HG02763 (cell line): ENCODE results near the gene TRIM22.

Source experiments
- ATAC-seq: cut with Tn5 transposase; IDR thresholded peaks from one replicate; pipeline ENCODE4 v1.9.1; 2021; ENCODE audit warnings: mild to moderate bottlenecking, moderate library complexity; ENCODE audit not compliant: unreplicated experiment

Gene TRIM22

GRCh38 chr11:5737670-5738392 lies 48.2 kb downstream of the TRIM22 start:
- no peak for ATAC-seq

- ATAC-seq = no peak
Measured at GRCh38 chr11:5738431-5738830, 48.8 kb downstream of the TRIM22 start.

GRCh38 chr11:5746614-5747013 lies 57.0 kb downstream of the TRIM22 start:
- no peak for ATAC-seq

DNA sequence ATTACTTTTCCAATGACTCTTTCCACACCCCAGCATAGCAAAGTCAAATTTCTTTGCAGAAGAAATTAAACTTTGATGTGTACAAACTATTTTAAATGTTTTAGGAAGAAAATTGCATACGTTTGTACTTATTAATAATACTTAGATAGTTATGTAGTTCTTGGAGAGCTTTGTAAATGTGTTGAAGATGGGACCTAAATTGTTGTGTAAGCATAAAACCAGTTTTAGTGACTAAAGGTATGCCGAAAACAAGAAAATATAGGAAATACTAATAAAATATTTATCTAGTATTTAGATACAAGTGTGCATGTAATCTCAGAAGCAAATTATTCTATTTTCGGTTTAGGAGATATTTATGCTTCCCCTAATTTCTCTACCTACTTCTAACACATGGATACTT lies 60.2 kb downstream of the TRIM22 start:
- no peak for ATAC-seq

DNA sequence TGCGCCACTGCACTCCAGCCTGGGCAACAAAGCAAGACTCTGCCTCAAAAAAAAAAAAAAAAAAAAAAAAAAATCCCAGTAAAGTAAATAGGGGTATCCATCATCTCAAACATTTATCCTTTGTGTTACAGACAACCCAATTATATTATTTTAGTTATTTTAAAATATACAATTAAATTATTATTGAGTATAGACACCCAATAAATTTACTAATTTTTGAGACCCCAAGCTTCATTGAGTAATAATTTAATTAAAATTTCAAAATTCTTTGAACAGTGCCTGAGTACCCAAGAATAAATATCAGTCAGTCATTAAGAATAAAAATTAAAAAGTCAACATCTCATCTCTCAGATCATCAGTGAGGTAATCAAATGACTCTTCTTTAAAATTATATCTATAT lies 64.4 kb downstream of the TRIM22 start, which contains the start of gene OR52N4:
Gene OR52N4, plus strand, starts transcription at position 301 of the 400 bp plus-strand sequence. CDS start 498 bp downstream, outside the sequence.
- no peak for ATAC-seq
